Activated T-cell treated with anti-CD3 and anti-CD28 coated beads for 4 hours (primary cell): ENCODE results near the gene KY.

Experiments
- DNase-seq: peaks from one replicate; pipeline ENCODE4 v3.0.0-alpha.2; 2020

The KY gene

GRCh38 chr3:134618478-134619300, 32.1 kb downstream of the KY start:
- DNase-seq, result no peak

GRCh38 chr3:134617608-134618477, 33.0 kb downstream of the KY start:
- DNase-seq, result no peak

GRCh38 chr3:134615743-134616142, 35.1 kb downstream of the KY start:
- DNase-seq, result no peak

GRCh38 chr3:134614955-134615354, 35.9 kb downstream of the KY start:
- no peak for DNase-seq

- DNase-seq, result no peak
These were observed 37.8 kb downstream of the KY start for GRCh38 chr3:134613006-134613520.

GRCh38 chr3:134611516-134611915, 39.3 kb downstream of the KY start:
- DNase-seq, result no peak

GRCh38 chr3:134610432-134611385, 40.1 kb downstream of the KY start:
- DNase-seq, result no peak

- DNase-seq, result no peak
These were observed 40.9 kb downstream of the KY start for GRCh38 chr3:134609821-134610431.

- no peak for DNase-seq
These were observed 41.9 kb downstream of the KY start for GRCh38 chr3:134608771-134609435.

- DNase-seq, result no peak
These were observed 42.6 kb downstream of the KY start for GRCh38 chr3:134608023-134608770.

GRCh38 chr3:134607054-134608022, 43.5 kb downstream of the KY start:
- DNase-seq, result no peak

GRCh38 chr3:134606033-134607025, 44.5 kb downstream of the KY start:
- no peak for DNase-seq

- DNase-seq, result no peak
These were observed 45.3 kb downstream of the KY start for GRCh38 chr3:134605556-134605955.

- DNase-seq, result no peak
These were observed 46.9 kb downstream of the KY start for GRCh38 chr3:134603956-134604355.

GRCh38 chr3:134603480-134603879, 47.3 kb downstream of the KY start:
- DNase-seq, result no peak

GRCh38 chr3:134602440-134602814, 48.4 kb downstream of the KY start:
- no peak for DNase-seq

- no peak for DNase-seq
These were observed 49.0 kb downstream of the KY start for GRCh38 chr3:134601539-134602439.
